Neural cell (in vitro differentiated cells): ENCODE data around the gene LRP5. TPM values are rescaled to one million over a fixed set of nuclear protein-coding genes. Genes with fewer than 3 reads are reported as not detected.

Source experiments
- H2AFZ ChIP-seq: fragments of 200-600, 300-800 bp; sonication (generic), shearing (Covaris generic); 2 replicates; pipeline ENCODE4 v1.6.0; 2014; ENCODE audit warnings: low read depth, mild to moderate bottlenecking, antibody characterized with exemption, low read length, moderate library complexity
- H3F3A ChIP-seq: fragments of 200-600 bp; shearing (Covaris generic); 2 replicates; pipeline ENCODE4 v1.6.1; 2016; ENCODE audit warnings: mild to moderate bottlenecking, moderate library complexity, mixed read lengths, antibody characterized with exemption, low read length; ENCODE audit not compliant: insufficient read depth, poor library complexity, severe bottlenecking
- H3K27ac ChIP-seq: fragments of 200-600, 300-800 bp; sonication (generic), shearing (Covaris generic); 2 replicates; pipeline ENCODE4 v1.5.1; 2014; ENCODE audit warnings: mild to moderate bottlenecking, low read length, moderate library complexity
- H3K27me3 ChIP-seq: fragments of 300-800, 200-600 bp; sonication (generic), shearing (Covaris generic); 2 replicates; pipeline ENCODE4 v1.6.0; 2014; ENCODE audit warnings: mild to moderate bottlenecking, low read depth, low read length, moderate library complexity; ENCODE audit not compliant: insufficient read depth
- H3K36me3 ChIP-seq: fragments of 300-800, 200-600 bp; sonication (generic), shearing (Covaris generic); 2 replicates; pipeline ENCODE4 v1.5.1; 2014; ENCODE audit warnings: mild to moderate bottlenecking, antibody characterized with exemption, low read length, moderate library complexity; ENCODE audit not compliant: insufficient read depth
- H3K4me2 ChIP-seq: fragments of 300-800, 200-600 bp; sonication (generic), shearing (Covaris generic); 2 replicates; pipeline ENCODE4 v1.6.0; 2014; ENCODE audit warnings: mild to moderate bottlenecking, low read length
- H3K4me3 ChIP-seq: fragments of 300-800, 200-600 bp; sonication (generic), shearing (Covaris generic); 2 replicates; pipeline ENCODE4 v1.5.1; 2014; ENCODE audit warnings: mild to moderate bottlenecking, low read length, moderate library complexity
- H3K79me2 ChIP-seq: fragments of 200-600 bp; shearing (Covaris generic); replicated peaks from 2 replicates; pipeline ENCODE4 v1.6.0; 2014; ENCODE audit warnings: mild to moderate bottlenecking, low read length, moderate library complexity; ENCODE audit not compliant: insufficient read depth
- H3K9ac ChIP-seq: fragments of 300-800, 200-600 bp; sonication (generic), shearing (Covaris generic); 2 replicates; pipeline ENCODE4 v1.6.1; 2016; ENCODE audit warnings: mild to moderate bottlenecking, low read length, mixed read lengths
- H3K9me2 ChIP-seq: fragments of 200-600 bp; shearing (Covaris generic); 2 replicates; pipeline ENCODE4 v1.6.1; 2016; ENCODE audit warnings: mild to moderate bottlenecking, low read length, mixed read lengths; ENCODE audit not compliant: insufficient read depth
- H3K9me3 ChIP-seq: fragments of 200-600, 300-800 bp; sonication (generic), shearing (Covaris generic); 2 replicates; pipeline ENCODE4 v1.6.1; 2016; ENCODE audit warnings: mild to moderate bottlenecking, mixed run types, low read length, moderate library complexity, mixed read lengths
- H4K20me1 ChIP-seq: fragments of 200-600 bp; shearing (Covaris generic); 2 replicates; pipeline ENCODE4 v1.6.1; 2016; ENCODE audit warnings: mild to moderate bottlenecking, mixed run types; ENCODE audit not compliant: insufficient read depth
- CTCF ChIP-seq: fragments of 450-650 bp; IDR thresholded peaks from 2 replicates; pipeline ENCODE4 v1.5.1; 2014; ENCODE audit warnings: antibody characterized with exemption, mild to moderate bottlenecking, moderate library complexity; ENCODE audit not compliant: poor library complexity, severe bottlenecking
- EP300 ChIP-seq: fragments of 450-650 bp; conservative IDR thresholded peaks from 2 replicates; pipeline ENCODE4 v1.6.1; 2014; ENCODE audit warnings: antibody characterized with exemption, mild to moderate bottlenecking, moderate library complexity; ENCODE audit not compliant: poor library complexity, severe bottlenecking
- EZH2 ChIP-seq: fragments of 200-600, 300-800 bp; shearing (Covaris generic), sonication (generic); IDR thresholded peaks from 2 replicates; pipeline ENCODE4 v1.6.1; 2014; ENCODE audit warnings: antibody characterized with exemption, low read length, borderline replicate concordance, mild to moderate bottlenecking; ENCODE audit not compliant: insufficient read depth, poor library complexity, severe bottlenecking
- MXI1 ChIP-seq: fragments of 450-650 bp; conservative IDR thresholded peaks from 2 replicates; pipeline ENCODE4 v1.6.1; 2014; ENCODE audit warnings: antibody characterized with exemption, mild to moderate bottlenecking; ENCODE audit not compliant: poor library complexity, severe bottlenecking
- POLR2AphosphoS5 ChIP-seq: IDR thresholded peaks from 2 replicates; pipeline ENCODE4 v1.6.1; 2012
- RAD21 ChIP-seq: fragments of 450-650 bp; conservative IDR thresholded peaks from 2 replicates; pipeline ENCODE4 v1.6.1; 2014; ENCODE audit warnings: antibody characterized with exemption, mild to moderate bottlenecking, moderate library complexity
- REST ChIP-seq: IDR thresholded peaks from 2 replicates; pipeline ENCODE4 v1.6.1; 2012; ENCODE audit warnings: borderline replicate concordance
- SMC3 ChIP-seq: fragments of 450-650 bp; conservative IDR thresholded peaks from 2 replicates; pipeline ENCODE4 v1.6.1; 2014; ENCODE audit warnings: antibody characterized with exemption, mild to moderate bottlenecking, moderate library complexity; ENCODE audit not compliant: poor library complexity
- TAF1 ChIP-seq: IDR thresholded peaks from 2 replicates; pipeline ENCODE4 v1.6.1; 2012; ENCODE audit warnings: low read depth
- polyA plus RNA-seq: library from polyadenylated mRNA; depleted of rRNA; stranded (reverse); fragments of >200 nt; gene quantifications from 2 replicates; pipeline ENCODE4 v1.2.3, GENCODE V29; 2014

Gene LRP5
- polyA plus RNA-seq, 1 donor from 2014 or later, result 3.0 TPM

- H3K79me2 ChIP-seq, result no peaks in the 10 kb centered on the region
- TF ChIP-seq POLR2AphosphoS5, result no peak
- TF ChIP-seq RAD21, result no peak
- no peak for TF ChIP-seq MXI1
- TF ChIP-seq EP300, result no peak
- no peak for TF ChIP-seq CTCF
- no peak for TF ChIP-seq TAF1
- no peak for TF ChIP-seq EZH2
- no peak for TF ChIP-seq SMC3
- TF ChIP-seq REST, result no peak
Observed at GRCh38 chr11:68293708-68294107, 18.7 kb upstream of the LRP5 start.

GRCh38 chr11:68295271-68295670, 17.1 kb upstream of the LRP5 start:
- Histone ChIP-seq H3K4me3 (no peak overlapping the region), H3K79me2 (no peaks in the 10 kb centered on the region), H3K27me3 (no peaks in the 10 kb centered on the region), H3F3A (no peaks in the 10 kb centered on the region), H3K9ac (no peak overlapping the region), H3K9me2 (no peaks in the 10 kb centered on the region), H3K4me2 (no peak overlapping the region), H2AFZ (no peak overlapping the region), H3K36me3 (no peaks in the 10 kb centered on the region), H3K9me3 (no peaks in the 10 kb centered on the region), H3K27ac (no peak overlapping the region), H4K20me1 (no peaks in the 10 kb centered on the region)
- TF ChIP-seq TAF1 (no peak), MXI1 (no peak), POLR2AphosphoS5 (no peak), EP300 (no peak), EZH2 (no peak), CTCF (no peak), REST (no peak), SMC3 (no peak), RAD21 (no peak)

More at GRCh38 chr11:68293708-68294107, 18.7 kb upstream of the LRP5 start:
- Histone ChIP-seq H3K9me2 (no peaks in the 10 kb centered on the region), H3K36me3 (no peaks in the 10 kb centered on the region), H3K4me2 (no peak overlapping the region), H3K27ac (no peak overlapping the region), H3K9ac (no peak overlapping the region), H3K27me3 (no peaks in the 10 kb centered on the region), H3K9me3 (no peaks in the 10 kb centered on the region), H3K4me3 (no peak overlapping the region), H3F3A (no peaks in the 10 kb centered on the region), H4K20me1 (no peaks in the 10 kb centered on the region), H2AFZ (no peak overlapping the region)
